MM.1S (cell line): ENCODE data around the gene TEX50.
"Not testable (repeated sequence)": the region's sequence is repeated elsewhere in the genome, so short reads cannot be mapped to it uniquely, and the experiment has no call there.

Experiments used
- DNase-seq: peaks from one replicate; pipeline ENCODE4 v3.0.0-alpha.2; 2015
- H2AFZ ChIP-seq: fragments of 300-600 bp; sonication (generic); 2 replicates; pipeline ENCODE4 v1.6.0; 2016; ENCODE audit warnings: antibody characterized with exemption, low read length
- H3F3A ChIP-seq: fragments of 300-600 bp; sonication (generic); 2 replicates; pipeline ENCODE4 v1.6.1; 2016; ENCODE audit warnings: mild to moderate bottlenecking, antibody characterized with exemption, low read length, moderate library complexity, mixed read lengths; ENCODE audit not compliant: insufficient read depth
- H3K27ac ChIP-seq: fragments of 300-600 bp; sonication (generic); 2 replicates; pipeline ENCODE4 v1.5.1; 2016; ENCODE audit warnings: mild to moderate bottlenecking, low read length
- H3K27me3 ChIP-seq: fragments of 300-600 bp; sonication (generic); replicated peaks from 2 replicates; pipeline ENCODE4 v1.6.0; 2016; ENCODE audit warnings: low read length; ENCODE audit not compliant: insufficient read depth
- H3K36me3 ChIP-seq: fragments of 300-600 bp; sonication (generic); replicated peaks from 2 replicates; pipeline ENCODE4 v1.6.1; 2016; ENCODE audit warnings: mild to moderate bottlenecking, low read length, mixed read lengths; ENCODE audit not compliant: insufficient read depth
- H3K4me1 ChIP-seq: fragments of 300-600 bp; sonication (generic); 2 replicates; pipeline ENCODE4 v1.6.1; 2016; ENCODE audit warnings: low read length, mixed read lengths
- H3K4me2 ChIP-seq: fragments of 300-600 bp; sonication (generic); 2 replicates; pipeline ENCODE4 v1.6.0; 2016; ENCODE audit warnings: low read depth, low read length
- H3K4me3 ChIP-seq: fragments of 300-600 bp; sonication (generic); 2 replicates; pipeline ENCODE4 v1.5.1; 2016; ENCODE audit warnings: low read length, mixed read lengths
- H3K79me2 ChIP-seq: fragments of 300-600 bp; sonication (generic); 2 replicates; pipeline ENCODE4 v1.6.1; 2016; ENCODE audit warnings: mixed run types, low read length, mixed read lengths
- H3K9ac ChIP-seq: fragments of 300-600 bp; sonication (generic); 2 replicates; pipeline ENCODE4 v1.6.1; 2016; ENCODE audit warnings: low read length, mixed read lengths
- H3K9me2 ChIP-seq: fragments of 300-600 bp; sonication (generic); replicated peaks from 2 replicates; pipeline ENCODE4 v1.6.1; 2016; ENCODE audit warnings: mild to moderate bottlenecking, low read length, mixed read lengths; ENCODE audit not compliant: insufficient read depth
- H3K9me3 ChIP-seq: fragments of 300-600 bp; sonication (generic); replicated peaks from 2 replicates; pipeline ENCODE4 v1.6.1; 2016; ENCODE audit warnings: mild to moderate bottlenecking, low read length, mixed read lengths; ENCODE audit not compliant: insufficient read depth
- H4K20me1 ChIP-seq: fragments of 300-600 bp; sonication (generic); 2 replicates; pipeline ENCODE4 v1.6.1; 2016; ENCODE audit warnings: mild to moderate bottlenecking, low read length, moderate library complexity, mixed read lengths; ENCODE audit not compliant: insufficient read depth
- EZH2 ChIP-seq: fragments of 300-600 bp; sonication (generic); optimal IDR thresholded peaks from 2 replicates; pipeline ENCODE3; 2017; ENCODE audit warnings: low read depth, mild to moderate bottlenecking, antibody characterized with exemption, low read length, mixed read lengths
- EZH2phosphoT487 ChIP-seq: fragments of 300-600 bp; sonication (generic); IDR thresholded peaks from 2 replicates; pipeline ENCODE4 v1.6.1; 2018; ENCODE audit warnings: antibody characterized with exemption, low read length
- TF ChIP-seq, protein P1 (sequence below): fragments of 300-600 bp; sonication (generic); IDR thresholded peaks from 2 replicates; pipeline ENCODE4 v1.5.1; 2016; ENCODE audit warnings: antibody characterized with exemption, low read length, mixed read lengths

The TEX50 gene

DNA sequence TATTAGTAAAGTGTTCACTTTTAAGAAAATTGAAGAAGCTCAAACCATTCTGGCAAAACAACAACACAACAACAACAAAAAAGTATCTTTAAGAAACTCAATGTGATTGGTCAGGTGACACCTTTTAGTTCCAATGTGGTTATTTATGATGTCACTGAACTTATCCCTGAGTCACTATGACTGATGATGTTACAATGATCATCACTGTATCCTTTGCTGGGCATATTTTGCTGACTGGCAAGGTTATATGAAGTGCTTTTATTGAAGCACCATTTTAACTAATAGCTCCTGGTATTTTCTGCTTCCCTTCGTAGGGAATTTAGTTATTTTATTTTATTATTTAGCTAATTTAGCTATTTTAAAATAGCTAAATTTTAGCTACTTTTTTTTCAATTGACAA is at the start of gene TEX50:
TSS of gene TEX50 (plus strand) at position 223 of the 400 bp plus-strand sequence. CDS start 184 bp downstream, outside the sequence.
- Histone ChIP-seq H3K4me2 (no peak within 1 kb of the TSS), H3K4me3 (no peak within 1 kb of the TSS), H3K4me1 (no peaks in the 10 kb centered on the region), H3F3A (no peaks in the 10 kb centered on the region), H4K20me1 (no peaks in the 10 kb centered on the region), H3K9ac (no peak within 1 kb of the TSS), H3K9me3 (no peaks in the 10 kb centered on the region), H3K9me2 (no peaks in the 10 kb centered on the region), H3K79me2 (no peaks in the 10 kb centered on the region), H3K27me3 (no peaks in the 10 kb centered on the region), H2AFZ (no peak within 1 kb of the TSS), H3K27ac (no peak within 1 kb of the TSS), H3K36me3 (no peaks in the 10 kb centered on the region)
- TF ChIP-seq, protein P1, sequence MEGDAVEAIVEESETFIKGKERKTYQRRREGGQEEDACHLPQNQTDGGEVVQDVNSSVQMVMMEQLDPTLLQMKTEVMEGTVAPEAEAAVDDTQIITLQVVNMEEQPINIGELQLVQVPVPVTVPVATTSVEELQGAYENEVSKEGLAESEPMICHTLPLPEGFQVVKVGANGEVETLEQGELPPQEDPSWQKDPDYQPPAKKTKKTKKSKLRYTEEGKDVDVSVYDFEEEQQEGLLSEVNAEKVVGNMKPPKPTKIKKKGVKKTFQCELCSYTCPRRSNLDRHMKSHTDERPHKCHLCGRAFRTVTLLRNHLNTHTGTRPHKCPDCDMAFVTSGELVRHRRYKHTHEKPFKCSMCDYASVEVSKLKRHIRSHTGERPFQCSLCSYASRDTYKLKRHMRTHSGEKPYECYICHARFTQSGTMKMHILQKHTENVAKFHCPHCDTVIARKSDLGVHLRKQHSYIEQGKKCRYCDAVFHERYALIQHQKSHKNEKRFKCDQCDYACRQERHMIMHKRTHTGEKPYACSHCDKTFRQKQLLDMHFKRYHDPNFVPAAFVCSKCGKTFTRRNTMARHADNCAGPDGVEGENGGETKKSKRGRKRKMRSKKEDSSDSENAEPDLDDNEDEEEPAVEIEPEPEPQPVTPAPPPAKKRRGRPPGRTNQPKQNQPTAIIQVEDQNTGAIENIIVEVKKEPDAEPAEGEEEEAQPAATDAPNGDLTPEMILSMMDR, result no peak
- TF ChIP-seq EZH2 (no peak), EZH2phosphoT487 (no peak)
- no peak for DNase-seq

- Histone ChIP-seq H3K4me2 (no peak overlapping the region), H3K9me2 (no peaks in the 10 kb centered on the region), H3K9ac (no peak overlapping the region), H3K27ac (no peak overlapping the region), H3K4me1 (no peaks in the 10 kb centered on the region), H3K4me3 (no peak overlapping the region), H3K9me3 (no peaks in the 10 kb centered on the region), H3K36me3 (no peaks in the 10 kb centered on the region), H3F3A (no peaks in the 10 kb centered on the region), H3K79me2 (no peaks in the 10 kb centered on the region), H3K27me3 (no peaks in the 10 kb centered on the region), H4K20me1 (no peaks in the 10 kb centered on the region), H2AFZ (no peak overlapping the region)
- no peak for DNase-seq
- TF ChIP-seq, protein P1, result no peak
- TF ChIP-seq EZH2, result no peak
- TF ChIP-seq EZH2phosphoT487, result no peak
Observed at GRCh38 chr1:173590557-173590956, 44.6 kb upstream of the TEX50 start.

GRCh38 chr1:173591138-173591537 is 44.0 kb upstream of the TEX50 start:
- H3K27ac ChIP-seq, H3K4me1 ChIP-seq, H3K27me3 ChIP-seq, H3K4me3 ChIP-seq, H4K20me1 ChIP-seq, DNase-seq, H3K36me3 ChIP-seq, H3K9me2 ChIP-seq, H3K9ac ChIP-seq, H2AFZ ChIP-seq, H3K4me2 ChIP-seq, H3K9me3 ChIP-seq, H3K79me2 ChIP-seq, H3F3A ChIP-seq: not testable (repeated sequence)

GRCh38 chr1:173596097-173596825 is 38.9 kb upstream of the TEX50 start:
- H3K4me1 ChIP-seq, result peaks cover 6% of the 10 kb centered on the region; the same call in 1 of the 2 replicates
- peaks cover 3% of the 10 kb centered on the region for H3F3A ChIP-seq
- no peak overlapping the region for H3K4me3 ChIP-seq
- no peak overlapping the region for H3K4me2 ChIP-seq
- no peaks in the 10 kb centered on the region for H3K79me2 ChIP-seq
- H3K9me3 ChIP-seq, result no peaks in the 10 kb centered on the region; the same call in 1 of the 2 replicates
- H3K9me2 ChIP-seq, result no peaks in the 10 kb centered on the region
- TF ChIP-seq EZH2, result no peak
- TF ChIP-seq, protein P1, result no peak
- TF ChIP-seq EZH2phosphoT487, result no peak
- H3K36me3 ChIP-seq, result no peaks in the 10 kb centered on the region
- DNase-seq, result no peak
- H2AFZ ChIP-seq, result no peak overlapping the region
- no peaks in the 10 kb centered on the region for H4K20me1 ChIP-seq
- no peak overlapping the region for H3K9ac ChIP-seq
- H3K27ac ChIP-seq, result no peak overlapping the region
- H3K27me3 ChIP-seq, result no peaks in the 10 kb centered on the region
